ENCODE measurements around the gene IWS1. TPM values are rescaled to one million over a fixed set of nuclear protein-coding genes. Genes with fewer than 3 reads are reported as not detected.

IWS1 gene
- total and polyA plus RNA-seq, 9 of the 15 experiments (the other 6 are each of a cell fraction or from before 2014, with no cell fraction given) = 20.8 to 67.2 (median 46.6) TPM

DNA sequence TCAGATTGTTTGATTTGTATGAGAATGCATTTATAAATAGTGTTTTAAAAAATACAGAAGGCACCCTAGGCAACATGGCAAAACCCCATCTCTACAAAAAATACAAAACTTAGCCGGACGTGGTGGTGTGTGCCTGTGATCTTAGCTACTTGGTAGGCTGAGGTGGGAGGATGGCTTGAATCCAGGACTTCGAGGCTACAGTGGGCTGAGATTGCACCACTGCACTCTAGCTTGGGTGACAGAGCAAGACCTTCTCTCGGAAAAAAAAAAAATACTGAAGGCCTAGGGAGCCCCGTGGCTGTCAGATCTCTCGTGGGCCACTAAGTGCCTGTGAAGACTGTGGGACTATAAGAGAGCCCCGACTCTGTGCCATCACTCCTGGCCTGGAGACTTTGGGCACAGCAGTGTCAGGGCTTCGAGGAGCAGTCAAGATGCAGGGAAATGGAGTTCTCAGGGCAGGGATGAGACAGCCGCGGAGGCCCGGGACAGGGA is 49.7 kb upstream of the IWS1 start:
- no peak overlapping the region for H3K4me2 ChIP-seq (ENCODE audit: insufficient read depth, low read length)
- no peaks in the 10 kb centered on the region for H3K79me2 ChIP-seq (ENCODE audit: control insufficient read depth, insufficient read depth, low read length)
- no peak overlapping the region for H3K9ac ChIP-seq (ENCODE audit: insufficient read depth in 1 of 2, low read depth in 2 of 2, low read length in 2 of 2)
- no peak overlapping the region for H3K27ac ChIP-seq (ENCODE audit: extremely low read depth, low read depth, low read length)
- no peak overlapping the region for H3K4me3 ChIP-seq
- intact Hi-C loops (cut with micrococcal nuclease) (no loop called here), in situ Hi-C loops (cut with MboI) (no loop called here)
- ChIA-PET POLR2A (interaction anchor here (0.9 to 2.0 kb wide), 4 partner anchors 12 to 175 kb away, joined by 3 to 7 read pairs (median 3); partner anchors contain the start of gene IWS1), CTCF (ENCODE audit: low intra/inter-chr PET ratio) (no interaction called here)
- FAIRE-seq (no peak), DNase-seq (ENCODE audit: extremely low read depth in 1 of 4, low spot score in 3 of 4) (no peak), ATAC-seq (no peak)
- no peaks in the 10 kb centered on the region for H3K36me3 ChIP-seq (ENCODE audit: control insufficient read depth, insufficient read depth, low read length)
- 15% methylated on average over 11 of the region's 11 CpGs for WGBS (ENCODE audit: insufficient coverage, low coverage, missing lambda C conversion rate)
- no peaks in the 10 kb centered on the region for H3K9me3 ChIP-seq (replicated peaks; ENCODE audit: control insufficient read depth, insufficient read depth, low read depth, low read length)
- H3K27me3 ChIP-seq (ENCODE audit: control insufficient read depth in 2 of 2, insufficient read depth in 2 of 2, low read length in 2 of 2) = peaks cover 55 to 83% of the 10 kb centered on the region in 2 experiments
- H2AFZ ChIP-seq (ENCODE audit: low read depth, low read length) = no peak overlapping the region
- H4K20me1 ChIP-seq (replicated peaks; ENCODE audit: control insufficient read depth, insufficient read depth, low read length) = peaks cover 5% of the 10 kb centered on the region
- H3K4me1 ChIP-seq (replicated peaks in 1 of 2; ENCODE audit: control insufficient read depth in 2 of 2, insufficient read depth in 2 of 2, low read length in 2 of 2) = peaks cover 0 to 11% of the 10 kb centered on the region in 2 experiments; a peak in 2 of 5 replicates
- TF ChIP-seq XRCC5 (IDR thresholded peaks at IDR 0.05; ENCODE audit: low read depth, low read length) (no peak), NONO (IDR thresholded peaks at IDR 0.05; ENCODE audit: low read depth in 2 of 2, low read length in 1 of 2) (no peak), NR2C1 (IDR thresholded peaks at IDR 0.05) (no peak), NR2C1 (tag; IDR thresholded peaks at IDR 0.05) (no peak), TAF15 (IDR thresholded peaks at IDR 0.05; ENCODE audit: low read depth, low read length) (no peak), ATF7 (IDR thresholded peaks at IDR 0.05) (no peak), SLC30A9 (CRISPR knock-in tag; IDR thresholded peaks at IDR 0.05) (no peak), PHF21A (IDR thresholded peaks at IDR 0.05; ENCODE audit: borderline replicate concordance, low read depth) (no peak), KAT7 (CRISPR knock-in tag; IDR thresholded peaks at IDR 0.05; ENCODE audit: borderline replicate concordance) (no peak)
- TF ChIP-seq, protein P1, sequence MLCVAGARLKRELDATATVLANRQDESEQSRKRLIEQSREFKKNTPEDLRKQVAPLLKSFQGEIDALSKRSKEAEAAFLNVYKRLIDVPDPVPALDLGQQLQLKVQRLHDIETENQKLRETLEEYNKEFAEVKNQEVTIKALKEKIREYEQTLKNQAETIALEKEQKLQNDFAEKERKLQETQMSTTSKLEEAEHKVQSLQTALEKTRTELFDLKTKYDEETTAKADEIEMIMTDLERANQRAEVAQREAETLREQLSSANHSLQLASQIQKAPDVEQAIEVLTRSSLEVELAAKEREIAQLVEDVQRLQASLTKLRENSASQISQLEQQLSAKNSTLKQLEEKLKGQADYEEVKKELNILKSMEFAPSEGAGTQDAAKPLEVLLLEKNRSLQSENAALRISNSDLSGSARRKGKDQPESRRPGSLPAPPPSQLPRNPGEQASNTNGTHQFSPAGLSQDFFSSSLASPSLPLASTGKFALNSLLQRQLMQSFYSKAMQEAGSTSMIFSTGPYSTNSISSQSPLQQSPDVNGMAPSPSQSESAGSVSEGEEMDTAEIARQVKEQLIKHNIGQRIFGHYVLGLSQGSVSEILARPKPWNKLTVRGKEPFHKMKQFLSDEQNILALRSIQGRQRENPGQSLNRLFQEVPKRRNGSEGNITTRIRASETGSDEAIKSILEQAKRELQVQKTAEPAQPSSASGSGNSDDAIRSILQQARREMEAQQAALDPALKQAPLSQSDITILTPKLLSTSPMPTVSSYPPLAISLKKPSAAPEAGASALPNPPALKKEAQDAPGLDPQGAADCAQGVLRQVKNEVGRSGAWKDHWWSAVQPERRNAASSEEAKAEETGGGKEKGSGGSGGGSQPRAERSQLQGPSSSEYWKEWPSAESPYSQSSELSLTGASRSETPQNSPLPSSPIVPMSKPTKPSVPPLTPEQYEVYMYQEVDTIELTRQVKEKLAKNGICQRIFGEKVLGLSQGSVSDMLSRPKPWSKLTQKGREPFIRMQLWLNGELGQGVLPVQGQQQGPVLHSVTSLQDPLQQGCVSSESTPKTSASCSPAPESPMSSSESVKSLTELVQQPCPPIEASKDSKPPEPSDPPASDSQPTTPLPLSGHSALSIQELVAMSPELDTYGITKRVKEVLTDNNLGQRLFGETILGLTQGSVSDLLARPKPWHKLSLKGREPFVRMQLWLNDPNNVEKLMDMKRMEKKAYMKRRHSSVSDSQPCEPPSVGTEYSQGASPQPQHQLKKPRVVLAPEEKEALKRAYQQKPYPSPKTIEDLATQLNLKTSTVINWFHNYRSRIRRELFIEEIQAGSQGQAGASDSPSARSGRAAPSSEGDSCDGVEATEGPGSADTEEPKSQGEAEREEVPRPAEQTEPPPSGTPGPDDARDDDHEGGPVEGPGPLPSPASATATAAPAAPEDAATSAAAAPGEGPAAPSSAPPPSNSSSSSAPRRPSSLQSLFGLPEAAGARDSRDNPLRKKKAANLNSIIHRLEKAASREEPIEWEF (CRISPR knock-in tag; IDR thresholded peaks at IDR 0.05) = no peak
- no TSS peak for BruUV-seq (replicated peaks)
- no peaks in the 10 kb centered on the region for H3K9me1 ChIP-seq (ENCODE audit: control insufficient read depth, insufficient read depth, low read length)
